AG08396 (cell line): ENCODE measurements around the gene NME9.

Experiments
- DNase-seq: peaks from one replicate; pipeline ENCODE4 v3.0.0; 2012; ENCODE audit warnings: low spot score, mixed read lengths

The NME9 gene

GRCh38 chr3:138282836-138283235 lies 46.8 kb downstream of the NME9 start:
- DNase-seq = no peak

GRCh38 chr3:138281561-138281960 lies 48.1 kb downstream of the NME9 start:
- no peak for DNase-seq

GRCh38 chr3:138271189-138271794 lies 58.4 kb downstream of the NME9 start:
- DNase-seq = no peak

- no peak for DNase-seq
Observed at GRCh38 chr3:138270245-138270644, 59.4 kb downstream of the NME9 start.

GRCh38 chr3:138267083-138267482 lies 62.6 kb downstream of the NME9 start:
- no peak for DNase-seq

- no peak for DNase-seq
Observed at GRCh38 chr3:138265745-138266144, 63.9 kb downstream of the NME9 start.

GRCh38 chr3:138263104-138263503 lies 66.5 kb downstream of the NME9 start:
- DNase-seq = no peak

- no peak for DNase-seq
Observed at GRCh38 chr3:138260611-138261010, 69.0 kb downstream of the NME9 start.

- no peak for DNase-seq
Observed at GRCh38 chr3:138259126-138259525, 70.5 kb downstream of the NME9 start.

- DNase-seq = no peak
Observed at GRCh38 chr3:138257986-138258385, 71.7 kb downstream of the NME9 start.

- DNase-seq = no peak
Observed at GRCh38 chr3:138256022-138256421, 73.6 kb downstream of the NME9 start.

GRCh38 chr3:138254216-138254615 lies 75.4 kb downstream of the NME9 start:
- DNase-seq = no peak

- no peak for DNase-seq
Observed at GRCh38 chr3:138253609-138254008, 76.0 kb downstream of the NME9 start.
